Activated T-cell treated with anti-CD3 and anti-CD28 coated beads for 1 hour (primary cell): Measurements from ENCODE around the gene KIRREL1.

ENCODE experiments used
- DNase-seq: peaks from one replicate; pipeline ENCODE4 v3.0.0-alpha.2; 2020; ENCODE audit warnings: low read depth

KIRREL1 gene

GRCh38 chr1:157993147-157993917 lies at the start of gene KIRREL1:
KIRREL1 (plus strand) TSS chr1:157993645; CDS start chr1:157993677, 32 bp downstream.
- no peak for DNase-seq

- no peak for DNase-seq
These were observed 48.7 kb upstream of the KIRREL1 start for GRCh38 chr1:157944663-157945280.

- no peak for DNase-seq
These were observed 45.0 kb upstream of the KIRREL1 start for GRCh38 chr1:157948312-157949073.

GRCh38 chr1:157949074-157949354 lies 44.4 kb upstream of the KIRREL1 start:
- DNase-seq: no peak

- DNase-seq: no peak
These were observed 42.2 kb upstream of the KIRREL1 start for GRCh38 chr1:157951230-157951629.

- DNase-seq: no peak
These were observed 40.8 kb upstream of the KIRREL1 start for GRCh38 chr1:157952601-157953000.

- DNase-seq: no peak
These were observed 38.2 kb upstream of the KIRREL1 start for GRCh38 chr1:157955221-157955620.

- no peak for DNase-seq
These were observed 37.6 kb upstream of the KIRREL1 start for GRCh38 chr1:157955857-157956256.

GRCh38 chr1:157956732-157957131 lies 36.7 kb upstream of the KIRREL1 start:
- DNase-seq: no peak

GRCh38 chr1:157958263-157958662 lies 35.2 kb upstream of the KIRREL1 start:
- DNase-seq: no peak

GRCh38 chr1:157959750-157960149 lies 33.7 kb upstream of the KIRREL1 start:
- no peak for DNase-seq

- DNase-seq: no peak
These were observed 32.7 kb upstream of the KIRREL1 start for GRCh38 chr1:157960773-157961172.

GRCh38 chr1:157961805-157962762 lies 31.4 kb upstream of the KIRREL1 start:
- DNase-seq: no peak

- DNase-seq: peak; percentile 38
These were observed 29.7 kb upstream of the KIRREL1 start for GRCh38 chr1:157963713-157964112.

- DNase-seq: no peak
These were observed 27.9 kb upstream of the KIRREL1 start for GRCh38 chr1:157965584-157965983.

- DNase-seq: no peak
These were observed 27.4 kb upstream of the KIRREL1 start for GRCh38 chr1:157966031-157966537.

GRCh38 chr1:157967205-157967604 lies 26.2 kb upstream of the KIRREL1 start:
- no peak for DNase-seq

GRCh38 chr1:157968508-157968907 lies 24.9 kb upstream of the KIRREL1 start:
- no peak for DNase-seq

GRCh38 chr1:157968946-157969345 lies 24.5 kb upstream of the KIRREL1 start:
- DNase-seq: no peak

- DNase-seq: no peak
These were observed 23.6 kb upstream of the KIRREL1 start for GRCh38 chr1:157969697-157970485.

- DNase-seq: no peak
These were observed 21.7 kb upstream of the KIRREL1 start for GRCh38 chr1:157971769-157972168.
